GM18499 (cell line): ENCODE data around the gene CCDC183.
"Not testable (repeated sequence)": the region's sequence is repeated elsewhere in the genome, so short reads cannot be mapped to it uniquely, and the experiment has no call there.

ENCODE experiments used
- ATAC-seq: cut with Tn5 transposase; IDR thresholded peaks from one replicate; pipeline ENCODE4 v1.9.1; 2021; ENCODE audit warnings: moderate number of reproducible peaks; ENCODE audit not compliant: insufficient read depth, unreplicated experiment

CCDC183 gene

GRCh38 chr9:136796238-136796774 lies at the start of gene CCDC183:
Gene CCDC183, plus strand, starts transcription at chr9:136796338. Its CDS starts 60 bp downstream, at chr9:136796398.
- ATAC-seq = no peak

GRCh38 chr9:136746621-136747020 lies 49.5 kb upstream of the CCDC183 start:
- no peak for ATAC-seq

GRCh38 chr9:136747161-136748060 lies 48.7 kb upstream of the CCDC183 start:
- ATAC-seq = no peak

DNA sequence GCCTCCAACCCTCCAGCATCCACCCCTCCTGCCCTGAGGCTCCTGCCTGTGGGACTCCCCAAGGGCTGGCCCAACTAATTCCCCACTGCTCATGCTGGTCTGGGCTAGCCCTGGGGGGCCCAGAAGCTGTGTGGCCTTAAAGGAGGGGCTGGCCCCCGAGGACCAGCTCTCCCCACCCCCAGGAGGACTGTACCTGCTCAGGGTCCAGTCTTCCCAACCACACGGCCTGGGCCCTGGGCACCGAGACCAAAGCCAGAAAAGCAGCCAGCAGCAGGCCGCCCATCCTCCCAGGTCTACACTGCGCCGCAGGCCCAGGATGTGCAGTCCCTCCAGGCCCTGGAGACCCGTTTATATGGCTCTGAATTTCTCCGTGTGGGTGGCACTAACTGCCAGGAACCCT lies 47.9 kb upstream of the CCDC183 start, which contains the start of gene LCN6:
TSS of gene LCN6 (minus strand) at position 325 of the 400 bp plus-strand sequence. CDS start at position 283, 42 bp downstream.
- ATAC-seq = no peak

- ATAC-seq = no peak
Measured at GRCh38 chr9:136748666-136749611, 47.2 kb upstream of the CCDC183 start.

GRCh38 chr9:136750526-136750925 lies 45.6 kb upstream of the CCDC183 start:
- ATAC-seq = no peak

DNA sequence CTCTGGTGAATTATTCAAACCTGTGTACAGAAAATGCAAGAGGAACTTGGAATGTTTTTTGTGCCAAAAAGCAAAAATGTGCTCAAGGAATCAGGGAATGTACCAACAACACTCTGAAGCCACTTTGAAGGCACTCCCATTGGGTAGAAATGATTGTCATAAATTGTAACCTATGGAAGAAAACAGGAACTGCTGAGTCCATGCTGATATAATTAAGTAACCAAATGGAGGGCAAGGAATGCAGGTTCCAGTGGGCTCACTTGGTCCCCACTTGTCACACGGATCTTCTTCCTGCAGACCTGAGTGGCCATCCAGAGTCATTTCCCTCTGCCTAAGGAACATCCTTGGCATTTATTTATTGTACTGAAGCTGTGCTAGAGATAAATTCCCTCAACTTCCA lies 44.9 kb upstream of the CCDC183 start:
- ATAC-seq = no peak

DNA sequence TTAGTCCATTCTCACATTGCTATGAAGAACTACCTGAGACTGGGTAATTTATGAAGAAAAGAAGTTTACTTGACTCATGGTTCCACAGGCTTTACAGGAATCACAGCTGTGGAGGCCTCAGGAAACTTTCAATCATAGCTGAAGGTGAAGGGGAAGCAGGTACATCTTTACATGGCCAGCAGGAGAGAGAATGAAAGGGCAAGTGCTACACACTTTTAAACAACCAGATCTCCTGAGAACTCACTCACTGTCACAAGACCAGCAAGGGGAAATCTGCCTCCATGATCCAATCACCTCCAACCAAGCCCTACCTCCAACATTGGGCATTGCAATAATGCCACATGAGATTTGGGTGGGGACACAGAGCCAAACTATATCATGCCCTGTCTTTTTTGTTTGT lies 44.3 kb upstream of the CCDC183 start:
- no peak for ATAC-seq

- no peak for ATAC-seq
Measured at GRCh38 chr9:136753371-136754058, 42.6 kb upstream of the CCDC183 start.

DNA sequence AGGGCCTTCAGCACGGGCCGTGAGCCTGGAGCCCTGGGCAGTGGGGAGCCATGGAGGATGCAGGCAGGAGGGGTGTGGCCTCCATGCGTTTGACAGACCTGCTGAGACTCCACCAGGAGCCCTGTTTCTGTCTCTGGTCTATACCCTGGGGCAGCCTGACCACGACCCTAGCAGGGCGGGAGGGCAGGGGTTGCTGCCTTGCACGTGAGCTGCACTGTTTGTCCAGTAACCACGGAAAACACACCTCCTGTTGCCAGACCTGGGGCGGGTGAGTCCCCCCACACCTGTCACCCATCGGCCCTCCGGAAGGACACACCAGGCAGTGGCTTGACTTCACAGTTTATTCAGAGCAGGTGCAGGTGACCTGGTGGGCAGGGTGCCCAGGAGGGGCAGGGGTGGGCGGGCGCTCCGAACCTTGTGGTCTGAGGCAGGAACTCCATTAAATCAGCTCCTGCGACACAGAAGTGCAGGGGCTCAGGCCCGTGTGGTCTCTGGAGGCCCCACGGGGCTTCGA lies 42.0 kb upstream of the CCDC183 start:
- ATAC-seq = no peak

DNA sequence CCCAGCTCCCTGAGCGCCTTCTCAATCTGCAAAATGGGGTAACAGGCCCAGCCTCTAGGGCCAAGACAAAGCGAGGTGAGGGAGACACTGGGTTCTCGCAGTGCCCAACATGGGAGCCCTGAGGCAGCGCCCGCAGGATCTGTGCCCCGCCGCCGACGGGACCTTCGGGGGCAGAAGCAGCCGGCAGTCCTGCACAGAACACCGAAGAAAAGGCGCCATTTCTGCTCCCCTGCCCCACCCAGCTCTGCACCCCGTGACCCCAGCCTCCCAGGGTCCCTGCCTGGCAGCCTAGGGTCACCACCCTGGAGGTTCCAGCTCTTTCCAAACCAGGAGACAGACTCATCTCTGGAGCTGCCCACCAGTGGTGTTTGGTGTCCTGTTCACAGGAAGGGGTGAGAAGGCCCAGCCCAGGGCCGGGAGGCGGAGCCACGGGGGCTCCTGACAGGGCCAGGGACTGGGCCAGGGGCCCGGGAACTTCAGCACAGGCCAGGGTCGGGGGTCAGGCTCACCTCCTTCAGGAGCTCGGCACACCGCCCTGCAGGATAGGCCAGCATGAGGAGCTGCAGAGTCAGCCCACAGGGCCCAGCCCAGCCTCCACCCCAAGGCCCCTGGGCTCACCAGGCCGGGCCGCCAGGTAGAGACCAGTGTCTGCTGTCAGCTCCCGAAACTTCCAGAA lies 41.4 kb upstream of the CCDC183 start:
- ATAC-seq = no peak

DNA sequence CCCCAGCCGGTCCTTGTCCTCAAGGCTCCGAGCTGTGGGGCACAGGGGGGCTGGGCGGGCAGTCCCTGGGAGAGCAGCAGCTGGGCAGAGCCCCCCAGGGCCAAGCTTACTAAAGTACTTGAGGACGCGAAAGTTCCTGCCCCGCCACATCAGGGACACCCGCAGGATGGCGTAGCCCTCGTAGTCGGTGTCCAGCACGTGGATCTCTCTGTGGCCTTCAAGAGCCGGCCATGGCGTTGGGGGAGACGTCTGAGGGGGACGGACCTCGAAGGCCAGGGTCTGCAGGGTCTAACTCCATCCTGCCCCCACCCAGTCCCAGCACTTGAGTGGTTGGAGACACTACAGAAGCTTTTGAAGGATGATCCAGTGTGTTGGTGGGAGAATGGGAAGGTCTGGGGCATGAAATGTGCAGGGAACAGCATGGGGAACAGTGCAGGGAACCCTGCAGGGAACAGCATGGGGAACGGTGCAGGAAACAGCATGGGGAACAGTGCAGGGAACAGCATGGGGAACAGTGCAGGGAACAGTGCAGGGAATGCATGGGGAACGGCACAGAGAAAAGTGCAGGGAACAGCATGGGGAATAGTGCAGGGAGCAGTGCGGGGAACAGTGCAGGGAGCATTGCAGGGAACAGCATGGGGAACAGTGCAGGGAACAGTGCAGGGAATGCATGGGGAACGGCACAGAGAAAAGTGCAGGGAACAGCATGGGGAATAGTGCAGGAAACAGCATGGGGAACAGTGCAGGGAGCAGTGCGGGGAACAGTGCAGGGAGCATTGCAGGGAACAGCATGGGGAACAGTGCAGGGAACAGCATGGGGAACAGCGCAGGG lies 40.6 kb upstream of the CCDC183 start:
- ATAC-seq = not testable (repeated sequence)

DNA sequence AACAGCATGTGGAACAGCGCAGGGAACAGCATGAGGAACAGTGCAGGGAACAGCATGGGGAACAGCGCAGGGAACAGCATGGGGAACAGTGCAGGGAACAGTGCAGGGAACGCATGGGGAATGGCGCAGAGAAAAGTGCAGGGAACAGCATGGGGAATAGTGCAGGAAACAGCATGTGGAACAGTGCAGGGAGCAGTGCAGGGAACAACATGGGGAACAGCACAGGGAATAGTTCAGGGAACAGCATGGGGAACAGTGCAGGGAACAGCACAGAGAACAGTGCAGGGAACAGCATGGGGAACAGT lies 40.1 kb upstream of the CCDC183 start:
- no peak for ATAC-seq

GRCh38 chr9:136756836-136757235 lies 39.3 kb upstream of the CCDC183 start:
- ATAC-seq = no peak

DNA sequence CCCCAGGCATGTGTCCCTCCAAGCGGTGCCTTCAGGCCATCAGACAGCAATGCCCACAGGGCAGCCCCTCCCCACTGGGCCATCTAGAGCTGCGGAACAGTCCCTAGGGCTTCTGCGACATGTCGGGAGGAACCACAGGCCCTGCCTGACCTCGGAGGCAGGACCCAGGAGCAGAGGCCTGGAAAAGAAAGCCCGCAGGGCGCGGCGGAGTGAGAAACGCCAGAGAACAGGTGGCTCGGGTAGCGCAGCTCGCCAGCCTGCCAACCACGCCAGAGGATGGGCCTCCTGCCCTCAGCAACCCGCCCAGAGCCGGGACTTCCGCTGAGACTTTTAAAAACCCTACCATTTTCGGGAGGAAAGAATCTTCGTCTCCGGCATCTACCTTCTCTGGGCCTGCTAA lies 38.8 kb upstream of the CCDC183 start:
- ATAC-seq = no peak

GRCh38 chr9:136757751-136758140 lies 38.4 kb upstream of the CCDC183 start:
- ATAC-seq = no peak

DNA sequence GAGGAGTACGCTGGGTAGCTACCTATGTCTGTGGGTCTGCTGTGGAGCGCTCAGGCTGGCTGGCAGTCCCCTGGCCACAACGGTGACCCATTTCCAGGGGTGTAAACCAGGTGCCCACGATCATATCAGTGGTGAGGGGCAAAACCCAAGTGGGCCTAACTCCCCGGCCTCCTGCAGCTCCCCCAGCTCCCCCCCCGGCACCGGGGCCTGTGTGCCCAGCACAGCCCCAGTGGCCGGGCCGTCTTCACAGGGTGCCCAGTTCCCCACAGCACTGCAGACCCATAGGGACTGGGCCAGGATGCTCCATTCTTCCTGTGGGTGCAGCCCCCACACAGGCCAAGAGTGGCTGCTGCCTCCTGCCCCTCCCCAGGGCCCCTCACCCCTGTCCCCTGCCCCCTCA lies 37.1 kb upstream of the CCDC183 start:
- ATAC-seq = no peak

DNA sequence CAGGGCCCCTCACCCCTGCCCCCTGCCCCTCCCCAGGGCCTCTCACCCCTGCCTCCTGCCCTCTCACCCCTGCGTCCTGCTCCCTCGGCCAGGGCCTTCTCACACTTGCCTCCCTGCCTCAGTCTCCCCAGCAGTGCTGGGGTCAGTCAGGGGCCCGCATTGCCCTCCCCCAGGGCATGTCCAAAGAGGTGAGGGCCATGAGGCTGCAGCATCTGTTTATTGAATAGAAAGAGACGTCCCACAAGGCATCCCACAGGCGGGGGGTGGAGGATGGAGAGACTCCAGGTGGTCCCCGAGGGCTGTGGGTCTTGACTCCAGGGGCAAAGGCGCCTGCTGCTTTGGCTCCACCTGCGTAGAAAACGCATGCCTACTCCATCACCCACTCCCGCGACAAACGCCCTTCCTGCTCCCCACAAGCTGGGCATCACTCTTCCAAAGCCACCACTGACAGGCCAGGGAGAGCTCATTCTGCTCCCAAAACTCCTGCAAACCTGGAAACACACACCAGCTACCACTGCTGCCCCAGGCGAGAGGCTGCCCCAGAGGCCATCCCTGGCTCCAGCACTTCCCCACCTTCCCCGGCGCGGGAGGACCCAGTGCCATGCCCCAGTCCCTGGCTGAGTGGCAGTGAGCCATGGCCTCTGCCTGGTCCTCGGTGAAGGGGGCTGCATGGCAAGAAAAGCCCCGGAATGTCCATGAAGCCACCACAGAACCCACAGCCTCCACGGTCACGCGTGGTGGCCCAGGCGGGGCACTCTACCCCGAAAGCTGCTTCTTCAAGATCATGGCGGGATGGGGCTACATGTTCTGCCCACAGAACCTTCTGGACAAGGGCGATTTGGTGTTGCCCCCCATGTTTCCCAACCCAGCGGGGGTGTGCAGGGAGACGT lies 36.5 kb upstream of the CCDC183 start:
- no peak for ATAC-seq
